ENCODE results near the gene PJA1. TPM values are rescaled to one million over a fixed set of nuclear protein-coding genes. Genes with fewer than 3 reads are reported as not detected.

Gene PJA1
- polyA plus RNA-seq, 2 of the 4 experiments (the other 2 are of a cell fraction): 19.6 to 20.2 TPM

GRCh38 chrX:69149466-69150280, 15.6 kb downstream of the PJA1 start:
- no peak for TF ChIP-seq RCOR1 (IDR thresholded peaks at IDR 0.05; ENCODE audit: low read depth, low read length)
- no peak for TF ChIP-seq RARB (CRISPR knock-in tag; IDR thresholded peaks at IDR 0.05)
- no peak for TF ChIP-seq NFE2L2 (conservative IDR thresholded peaks at IDR 0.05; ENCODE audit: low read length)
- TF ChIP-seq PHF8 (IDR thresholded peaks at IDR 0.05; ENCODE audit: borderline replicate concordance, low read depth): no peak
- TF ChIP-seq HMGXB4 (CRISPR knock-in tag; IDR thresholded peaks at IDR 0.05; ENCODE audit: borderline replicate concordance): no peak
- no peak for TF ChIP-seq MAZ (IDR thresholded peaks at IDR 0.05; ENCODE audit: borderline replicate concordance, low read depth, low read length)
- TF ChIP-seq MAFK (IDR thresholded peaks at IDR 0.05; ENCODE audit: partially characterized antibody): no peak
- TF ChIP-seq HOXA7 (CRISPR knock-in tag; IDR thresholded peaks at IDR 0.05): no peak
- 97% methylated on average over 7 of the region's 28 CpGs for WGBS (ENCODE audit: missing lambda C conversion rate)
- H3K4me1 ChIP-seq: peaks cover 15% of the 10 kb centered on the region; the same call in 2 of the 3 replicates
- FAIRE-seq (no peak), DNase-seq (ENCODE audit: low read depth in 1 of 2, low spot score in 1 of 2) (no peak), ATAC-seq (no peak)
- CTCF ChIA-PET: no interaction called here
- no peak overlapping the region for H3K4me3 ChIP-seq
- no peak overlapping the region for H3K27ac ChIP-seq
- POLR2A ChIA-PET: no interaction called here
- H3K9me3 ChIP-seq: no peaks in the 10 kb centered on the region
- H3K4me2 ChIP-seq: no peak overlapping the region

GRCh38 chrX:69148946-69149345, 16.3 kb downstream of the PJA1 start:
- POLR2A ChIA-PET: no interaction called here
- Histone ChIP-seq H3K4me3 (no peak overlapping the region), H3K27ac (no peak overlapping the region), H3K4me2 (no peak overlapping the region), H3K4me1 (peaks cover 15% of the 10 kb centered on the region; the same call in 2 of the 3 replicates), H3K9me3 (no peaks in the 10 kb centered on the region)
- TF ChIP-seq ZSCAN20 (CRISPR knock-in tag; IDR thresholded peaks at IDR 0.05): no peak
- TF ChIP-seq GATA3 (IDR thresholded peaks at IDR 0.05; ENCODE audit: borderline replicate concordance): no peak
- no peak for TF ChIP-seq EHF (CRISPR knock-in tag; IDR thresholded peaks at IDR 0.05)
- no peak for TF ChIP-seq JUN (IDR thresholded peaks at IDR 0.05)
- TF ChIP-seq MAX (IDR thresholded peaks at IDR 0.05): no peak
- no peak for TF ChIP-seq SREBF2 (IDR thresholded peaks at IDR 0.05)
- no peak for TF ChIP-seq REST (IDR thresholded peaks at IDR 0.05)
- TF ChIP-seq MAFK (IDR thresholded peaks at IDR 0.05; ENCODE audit: partially characterized antibody): no peak
- TF ChIP-seq JUNB (IDR thresholded peaks at IDR 0.05): no peak
- TF ChIP-seq HEYL (CRISPR knock-in tag; IDR thresholded peaks at IDR 0.05): no peak
- no peak for TF ChIP-seq POLR2A (IDR thresholded peaks at IDR 0.05; ENCODE audit: low read length)
- TF ChIP-seq EP300 (IDR thresholded peaks at IDR 0.05): no peak
- no peak for ATAC-seq
- 96% methylated on average over 4 of the region's 5 CpGs for WGBS (ENCODE audit: missing lambda C conversion rate)
- no peak for FAIRE-seq
- no peak for DNase-seq (ENCODE audit: low read depth in 1 of 2, low spot score in 1 of 2)
- CTCF ChIA-PET: interaction anchor here (0.6 kb wide), 1 partner anchor 23 kb away, joined by 3 read pairs; no protein-coding TSS in a partner anchor
